SK-N-MC (cell line): ENCODE data around the gene EVC2.

Experiments used
- EZH2 ChIP-seq: fragments of 200-600 bp; sonication (generic); IDR thresholded peaks from one replicate; pipeline ENCODE4 v1.6.1; 2017; ENCODE audit warnings: antibody characterized with exemption
- POLR2AphosphoS5 ChIP-seq: IDR thresholded peaks from 2 replicates; pipeline ENCODE4 v1.6.1; 2012; ENCODE audit warnings: mild to moderate bottlenecking, low read depth, low read length, borderline replicate concordance

- TF ChIP-seq EZH2 (no peak), POLR2AphosphoS5 (no peak)
These were observed 191.0 kb downstream of the EVC2 start for GRCh38 chr4:5517372-5517771.
